ENCODE measurements around the gene HOTAIR. TPM values are rescaled to one million over a fixed set of nuclear protein-coding genes. Genes with fewer than 3 reads are reported as not detected.

Gene HOTAIR
- total RNA-seq, 4 donors from 2014 or later, result 4.9 to 14.9 (median 9.7) TPM

GRCh38 chr12:54011665-54012532 lies 37.1 kb upstream of the HOTAIR start:
- TF ChIP-seq POLR2A (IDR thresholded peaks at IDR 0.05) (no peak), CTCF (IDR thresholded peaks at IDR 0.05) (no peak)
- intact Hi-C loops (cut with DNase I; ENCODE audit: low total_unique reads), result no loop called here
- DNase-seq (ENCODE audit: low spot score in 2 of 2), result no peak
- 59 to 64% methylated on average over 14 of the region's 14 CpGs for WGBS, 2 donors
- H3K4me3 ChIP-seq (ENCODE audit: low read depth, poor library complexity, severe bottlenecking), result no peak overlapping the region

- WGBS, 2 donors, result 46 to 48% methylated on average over 17 of the region's 17 CpGs
- no peak for TF ChIP-seq POLR2A (IDR thresholded peaks at IDR 0.05)
- TF ChIP-seq CTCF (IDR thresholded peaks at IDR 0.05), result no peak
- DNase-seq (ENCODE audit: low spot score in 2 of 2), result no peak
- intact Hi-C loops (cut with DNase I; ENCODE audit: low total_unique reads), result no loop called here
- no peak overlapping the region for H3K4me3 ChIP-seq (ENCODE audit: low read depth, poor library complexity, severe bottlenecking)
These were observed 36.4 kb upstream of the HOTAIR start for GRCh38 chr12:54010972-54011664.

- WGBS, 2 donors, result 47 to 60% methylated on average over 10 of the region's 10 CpGs
These were observed 35.6 kb upstream of the HOTAIR start for GRCh38 chr12:54010053-54010971.

GRCh38 chr12:54009171-54010052 lies 34.7 kb upstream of the HOTAIR start:
- WGBS, 2 donors, result 8 to 12% methylated on average over 37 to 51 of the region's 51 CpGs
- no peak overlapping the region for H3K4me3 ChIP-seq (ENCODE audit: low read depth, poor library complexity, severe bottlenecking)
- DNase-seq (ENCODE audit: low spot score in 2 of 2), result no peak
- intact Hi-C loops (cut with DNase I; ENCODE audit: low total_unique reads), result no loop called here
- TF ChIP-seq CTCF (IDR thresholded peaks at IDR 0.05) (no peak), POLR2A (IDR thresholded peaks at IDR 0.05) (no peak)

More at GRCh38 chr12:54010053-54010971, 35.6 kb upstream of the HOTAIR start:
- intact Hi-C loops (cut with DNase I; ENCODE audit: low total_unique reads), result no loop called here
- no peak for DNase-seq (ENCODE audit: low spot score in 2 of 2)
- no peak overlapping the region for H3K4me3 ChIP-seq (ENCODE audit: low read depth, poor library complexity, severe bottlenecking)
- TF ChIP-seq POLR2A (IDR thresholded peaks at IDR 0.05) (no peak), CTCF (IDR thresholded peaks at IDR 0.05) (no peak)

GRCh38 chr12:54008260-54008552 lies 33.5 kb upstream of the HOTAIR start:
- no peak for TF ChIP-seq POLR2A (IDR thresholded peaks at IDR 0.05)
- no peak for TF ChIP-seq CTCF (IDR thresholded peaks at IDR 0.05)
- H3K4me3 ChIP-seq (ENCODE audit: low read depth, poor library complexity, severe bottlenecking), result no peak overlapping the region
- no peak for DNase-seq (ENCODE audit: low spot score in 2 of 2)
- 27 to 56% methylated on average over 2 of the region's 2 CpGs for WGBS, 2 donors
- intact Hi-C loops (cut with DNase I; ENCODE audit: low total_unique reads), result no loop called here
